ENCODE results near the gene CNNM4.

CNNM4 gene

DNA sequence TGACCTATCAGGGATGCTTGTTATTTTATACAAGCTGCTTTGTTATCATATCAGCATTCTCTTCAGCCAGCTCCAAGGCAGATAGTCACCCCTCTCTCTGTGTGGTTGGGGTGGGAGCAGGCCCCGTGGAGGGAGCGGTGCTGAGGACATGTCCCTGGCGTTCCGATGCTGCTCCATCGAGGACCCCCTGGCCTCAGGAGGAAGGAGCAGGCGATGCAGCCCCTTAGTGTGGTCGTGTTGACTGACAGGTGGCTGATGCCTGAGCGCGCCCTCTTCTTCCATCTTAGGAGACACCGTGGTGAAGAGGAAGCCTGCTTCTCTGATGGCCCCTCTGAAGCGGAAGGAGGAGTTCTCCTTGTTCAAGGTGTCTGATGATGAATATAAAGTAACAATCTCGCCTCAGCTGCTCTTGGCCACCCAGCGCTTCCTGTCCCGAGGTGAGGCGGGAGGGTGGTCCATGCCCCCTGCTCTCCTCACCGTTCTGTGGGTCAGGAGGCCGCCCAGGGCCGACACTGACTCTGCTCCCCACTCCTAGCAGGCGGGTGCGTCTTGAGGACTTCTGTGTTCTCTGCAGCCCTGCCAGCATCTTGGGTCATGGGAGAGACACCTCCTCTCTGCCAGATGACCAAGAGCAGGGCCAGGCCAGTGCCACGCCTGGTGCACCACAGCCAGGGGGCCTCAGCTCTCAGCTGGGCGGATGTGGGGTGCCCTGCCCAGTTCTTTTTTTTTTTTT is 66.0 kb downstream of the CNNM4 start:
- Histone ChIP-seq H3K9ac (ENCODE audit: low read length) (no peak overlapping the region), H3K4me3 (ENCODE audit: low read length) (no peak overlapping the region), H3K4me2 (ENCODE audit: low read length) (no peak overlapping the region), H3K27me3 (ENCODE audit: low read depth, low read length) (no peaks in the 10 kb centered on the region), H3K79me2 (ENCODE audit: low read length) (peaks cover 7% of the 10 kb centered on the region; the same call in 1 of the 2 replicates), H2AFZ (ENCODE audit: low read depth, low read length) (no peak overlapping the region), H3K9me3 (ENCODE audit: insufficient read depth, low read length) (no peaks in the 10 kb centered on the region), H3K36me3 (replicated peaks; ENCODE audit: low read depth, low read length) (peaks cover 26% of the 10 kb centered on the region), H3K27ac (ENCODE audit: low read length) (no peak overlapping the region), H3K4me1 (ENCODE audit: low read length) (no peaks in the 10 kb centered on the region), H4K20me1 (ENCODE audit: insufficient read depth, low read length) (no peaks in the 10 kb centered on the region)
- TF ChIP-seq, protein P1, sequence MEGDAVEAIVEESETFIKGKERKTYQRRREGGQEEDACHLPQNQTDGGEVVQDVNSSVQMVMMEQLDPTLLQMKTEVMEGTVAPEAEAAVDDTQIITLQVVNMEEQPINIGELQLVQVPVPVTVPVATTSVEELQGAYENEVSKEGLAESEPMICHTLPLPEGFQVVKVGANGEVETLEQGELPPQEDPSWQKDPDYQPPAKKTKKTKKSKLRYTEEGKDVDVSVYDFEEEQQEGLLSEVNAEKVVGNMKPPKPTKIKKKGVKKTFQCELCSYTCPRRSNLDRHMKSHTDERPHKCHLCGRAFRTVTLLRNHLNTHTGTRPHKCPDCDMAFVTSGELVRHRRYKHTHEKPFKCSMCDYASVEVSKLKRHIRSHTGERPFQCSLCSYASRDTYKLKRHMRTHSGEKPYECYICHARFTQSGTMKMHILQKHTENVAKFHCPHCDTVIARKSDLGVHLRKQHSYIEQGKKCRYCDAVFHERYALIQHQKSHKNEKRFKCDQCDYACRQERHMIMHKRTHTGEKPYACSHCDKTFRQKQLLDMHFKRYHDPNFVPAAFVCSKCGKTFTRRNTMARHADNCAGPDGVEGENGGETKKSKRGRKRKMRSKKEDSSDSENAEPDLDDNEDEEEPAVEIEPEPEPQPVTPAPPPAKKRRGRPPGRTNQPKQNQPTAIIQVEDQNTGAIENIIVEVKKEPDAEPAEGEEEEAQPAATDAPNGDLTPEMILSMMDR (IDR thresholded peaks at IDR 0.05; ENCODE audit: low read depth, low read length) = no peak
- TF ChIP-seq EZH2phosphoT487 (IDR thresholded peaks at IDR 0.05; ENCODE audit: low read depth) = no peak

DNA sequence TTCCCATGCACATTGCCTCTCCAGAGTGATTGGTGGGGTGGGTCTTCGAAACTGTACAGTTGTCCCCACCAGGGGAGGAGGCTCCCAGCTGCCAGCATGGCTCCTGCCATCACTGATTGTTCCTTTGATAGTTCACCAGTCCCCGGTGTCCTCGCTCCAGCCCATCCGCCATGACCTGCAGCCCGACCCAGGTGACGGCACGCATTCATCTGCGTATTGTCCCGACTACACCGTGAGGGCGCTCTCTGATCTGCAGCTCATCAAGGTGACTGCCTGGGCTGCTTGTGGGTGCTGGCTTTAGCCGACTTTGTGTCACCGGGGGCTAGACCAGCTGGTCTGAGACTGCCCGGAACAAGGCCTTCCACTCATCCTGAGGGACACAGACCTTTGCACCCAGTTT is 67.7 kb downstream of the CNNM4 start:
- Histone ChIP-seq H3K4me3 (ENCODE audit: low read length) (no peak overlapping the region), H3K79me2 (ENCODE audit: low read length) (peaks cover 3% of the 10 kb centered on the region; the same call in 1 of the 2 replicates), H3K9ac (ENCODE audit: low read length) (no peak overlapping the region), H3K36me3 (replicated peaks; ENCODE audit: low read depth, low read length) (peaks cover 26% of the 10 kb centered on the region), H3K4me2 (ENCODE audit: low read length) (no peak overlapping the region), H2AFZ (ENCODE audit: low read depth, low read length) (no peak overlapping the region), H3K27me3 (ENCODE audit: low read depth, low read length) (no peaks in the 10 kb centered on the region), H3K27ac (ENCODE audit: low read length) (no peak overlapping the region), H3K4me1 (ENCODE audit: low read length) (no peaks in the 10 kb centered on the region), H3K9me3 (ENCODE audit: insufficient read depth, low read length) (no peaks in the 10 kb centered on the region), H4K20me1 (ENCODE audit: insufficient read depth, low read length) (no peaks in the 10 kb centered on the region)
- TF ChIP-seq, protein P1 (IDR thresholded peaks at IDR 0.05; ENCODE audit: low read depth, low read length) = no peak
- no peak for TF ChIP-seq EZH2phosphoT487 (IDR thresholded peaks at IDR 0.05; ENCODE audit: low read depth)

DNA sequence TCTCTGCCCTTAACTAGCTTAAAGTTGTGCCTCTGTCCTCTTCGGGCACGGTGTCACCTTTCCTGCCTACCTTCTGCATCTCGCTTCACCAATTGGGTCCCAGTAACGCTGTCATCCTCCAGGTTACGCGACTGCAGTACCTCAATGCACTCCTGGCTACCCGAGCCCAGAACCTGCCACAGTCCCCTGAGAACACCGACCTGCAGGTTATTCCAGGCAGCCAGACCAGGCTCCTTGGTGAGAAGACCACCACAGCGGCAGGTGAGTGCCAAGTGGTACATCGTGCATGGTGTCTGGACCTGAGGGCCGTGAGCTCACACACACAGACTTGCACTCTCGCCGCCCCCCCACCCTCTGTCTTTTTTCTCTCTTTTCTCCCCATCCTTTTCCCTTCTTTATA is 68.2 kb downstream of the CNNM4 start:
- H3K79me2 ChIP-seq (ENCODE audit: low read length) = no peaks in the 10 kb centered on the region
- no peaks in the 10 kb centered on the region for H3K9me3 ChIP-seq (ENCODE audit: insufficient read depth, low read length)
- no peaks in the 10 kb centered on the region for H3K27me3 ChIP-seq (ENCODE audit: low read depth, low read length)
- no peak overlapping the region for H2AFZ ChIP-seq (ENCODE audit: low read depth, low read length)
- H3K9ac ChIP-seq (ENCODE audit: low read length) = no peak overlapping the region
- H3K36me3 ChIP-seq (replicated peaks; ENCODE audit: low read depth, low read length) = peaks cover 26% of the 10 kb centered on the region
- TF ChIP-seq EZH2phosphoT487 (IDR thresholded peaks at IDR 0.05; ENCODE audit: low read depth) = no peak
- TF ChIP-seq, protein P1 (IDR thresholded peaks at IDR 0.05; ENCODE audit: low read depth, low read length) = no peak
- H4K20me1 ChIP-seq (ENCODE audit: insufficient read depth, low read length) = no peaks in the 10 kb centered on the region
- H3K27ac ChIP-seq (ENCODE audit: low read length) = no peak overlapping the region
- no peak overlapping the region for H3K4me2 ChIP-seq (ENCODE audit: low read length)
- H3K4me1 ChIP-seq (ENCODE audit: low read length) = no peaks in the 10 kb centered on the region
- no peak overlapping the region for H3K4me3 ChIP-seq (ENCODE audit: low read length)

DNA sequence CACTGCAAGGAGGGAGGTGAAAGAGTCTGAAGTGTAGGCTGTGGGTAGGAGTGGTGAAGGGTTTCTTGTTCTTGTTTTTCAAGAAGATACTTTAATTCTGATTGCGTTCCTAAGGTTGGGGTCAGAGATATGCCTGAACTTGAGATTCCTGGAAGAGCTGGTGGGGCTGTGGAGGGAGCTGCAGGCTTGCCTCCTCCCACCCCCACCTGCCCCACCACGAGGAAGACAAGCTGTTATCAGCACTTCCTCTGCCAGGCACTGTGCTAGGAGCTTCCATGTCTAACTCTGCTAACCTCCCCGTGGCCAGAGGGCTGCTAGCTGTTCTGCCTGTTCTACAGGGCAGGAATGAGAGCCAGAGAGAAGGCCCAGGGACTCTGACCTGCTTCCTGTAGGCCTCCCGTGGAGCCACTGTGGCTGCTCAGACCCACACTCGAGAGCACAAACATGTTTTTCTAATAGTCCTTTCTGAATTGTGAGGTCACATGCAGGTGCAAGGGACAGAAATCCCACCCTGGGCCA is 69.4 kb downstream of the CNNM4 start:
- Histone ChIP-seq H3K27ac (ENCODE audit: low read length) (no peak overlapping the region), H3K4me1 (ENCODE audit: low read length) (no peaks in the 10 kb centered on the region), H3K9me3 (ENCODE audit: insufficient read depth, low read length) (no peaks in the 10 kb centered on the region), H3K79me2 (ENCODE audit: low read length) (no peaks in the 10 kb centered on the region), H3K4me3 (ENCODE audit: low read length) (no peak overlapping the region), H3K36me3 (replicated peaks; ENCODE audit: low read depth, low read length) (peaks cover 31% of the 10 kb centered on the region), H3K4me2 (ENCODE audit: low read length) (no peak overlapping the region), H2AFZ (ENCODE audit: low read depth, low read length) (no peak overlapping the region), H3K9ac (ENCODE audit: low read length) (no peak overlapping the region), H4K20me1 (ENCODE audit: insufficient read depth, low read length) (no peaks in the 10 kb centered on the region), H3K27me3 (ENCODE audit: low read depth, low read length) (no peaks in the 10 kb centered on the region)
- no peak for TF ChIP-seq EZH2phosphoT487 (IDR thresholded peaks at IDR 0.05; ENCODE audit: low read depth)
- TF ChIP-seq, protein P1 (IDR thresholded peaks at IDR 0.05; ENCODE audit: low read depth, low read length) = no peak

Data from OCI-LY3 (cell line).